GM12878 (cell line): ENCODE data around the gene GPC5. TPM values are rescaled to one million over a fixed set of nuclear protein-coding genes. Genes with fewer than 3 reads are reported as not detected.
A peak's percentile ranks its signal among the peaks of the same experiment; 100 is the strongest.

Experiments
- ATAC-seq: fragments of 200-7000 bp; cut with Tn5 transposase; 3 replicates; pipeline ENCODE4 v1.9.1; 2020; ENCODE audit warnings: mild to moderate bottlenecking, moderate library complexity
- BruUV-seq: library from RNA; stranded (reverse); fragments of 400-500 nt; replicated peaks from 2 replicates; lab custom pipeline; 2021; lab: Mats Ljungman, UMichigan
- CTCF ChIA-PET: fragments of 300-600 bp; sonication (Branson Sonifier 250); formaldehyde crosslinking; extraction: SDS; loops from one replicate; lab custom pipeline; 2021; ENCODE audit warnings: inconsistent platforms; lab: Yijun Ruan, JAX
- POLR2A ChIA-PET: fragments of 350-600 bp; formaldehyde crosslinking; extraction: SDS; loops from one replicate; lab custom pipeline; 2021; ENCODE audit warnings: inconsistent platforms; lab: Charles Lee
- RAD21 ChIA-PET: fragments of 300-600 bp; sonication (Branson Sonifier 250); formaldehyde crosslinking; loops from one replicate; lab custom pipeline; 2023; ENCODE audit warnings: antibody characterized with exemption; ENCODE audit not compliant: unreplicated experiment; lab: Charles Lee
- SMC1A ChIA-PET: fragments of 300-600 bp; sonication (Branson Sonifier 250); formaldehyde crosslinking; loops from one replicate; lab custom pipeline; 2023; ENCODE audit not compliant: unreplicated experiment, uncharacterized antibody; lab: Charles Lee
- DNase-seq: peaks from one replicate; pipeline ENCODE4 v3.0.0-alpha.2; 2011; ENCODE audit warnings: low read depth, low spot score
- FAIRE-seq: peaks from 3 replicates; lab custom pipeline; 2011; peaks lifted over from hg19 to GRCh38; lab: Jason Lieb, UNC
- H2AFZ ChIP-seq: 2 replicates; pipeline ENCODE4 v1.6.0; 2011; ENCODE audit warnings: low read depth, low read length, control low read depth; ENCODE audit not compliant: control insufficient read depth
- H3K27ac ChIP-seq: 2 replicates; pipeline ENCODE4 v1.5.1; 2011; ENCODE audit warnings: control low read depth; ENCODE audit not compliant: control insufficient read depth, insufficient read depth
- H3K27me3 ChIP-seq, 2 experiments: replicated peaks in 1 of 2; 2 replicates each; pipeline versions ENCODE4 v1.6.0 to v1.6.1; 2011; ENCODE audit warnings: low read length in 1 of 2; ENCODE audit not compliant: control insufficient read depth in 2 of 2, insufficient read depth in 2 of 2
- H3K36me3 ChIP-seq, 2 experiments: 2 replicates each; pipeline ENCODE4 v1.5.1; 2011; ENCODE audit warnings: low read length in 1 of 2; ENCODE audit not compliant: control insufficient read depth in 2 of 2, insufficient read depth in 2 of 2
- H3K4me1 ChIP-seq: 2 replicates; pipeline ENCODE4 v1.6.1; 2011; ENCODE audit warnings: mild to moderate bottlenecking, low read length, moderate library complexity, mixed read lengths; ENCODE audit not compliant: control insufficient read depth, insufficient read depth
- H3K4me2 ChIP-seq: 2 replicates; pipeline ENCODE4 v1.6.0; 2011; ENCODE audit warnings: control low read depth; ENCODE audit not compliant: control insufficient read depth, insufficient read depth
- H3K4me3 ChIP-seq: fragments of 200-600 bp; sonication (generic); 2 replicates; pipeline ENCODE4 v1.5.1; 2016
- H3K79me2 ChIP-seq: 2 replicates; pipeline ENCODE4 v1.6.0; 2011; ENCODE audit warnings: low read length; ENCODE audit not compliant: control insufficient read depth, insufficient read depth
- H3K9ac ChIP-seq: 2 replicates; pipeline ENCODE4 v1.8.0; 2011; ENCODE audit warnings: low read length, control low read depth, mixed read lengths; ENCODE audit not compliant: control insufficient read depth, insufficient read depth
- H3K9me3 ChIP-seq: replicated peaks from 3 replicates; pipeline ENCODE4 v1.5.1; 2011; ENCODE audit warnings: mild to moderate bottlenecking, low read length; ENCODE audit not compliant: control insufficient read depth, insufficient read depth
- H4K20me1 ChIP-seq: 2 replicates; pipeline ENCODE4 v1.6.0; 2011; ENCODE audit not compliant: control insufficient read depth, insufficient read depth
- CHD4 ChIP-seq: fragments of 200-600 bp; sonication (generic); IDR thresholded peaks from 2 replicates; pipeline ENCODE4 v1.6.1; 2016; ENCODE audit warnings: mild to moderate bottlenecking
- NFYA ChIP-seq: IDR thresholded peaks from 2 replicates; pipeline ENCODE4 v1.6.1; 2011; ENCODE audit warnings: low read depth, mild to moderate bottlenecking, low read length, improper control_type of control experiment, borderline replicate concordance
- WGBS: methylation state at CpG from one replicate; pipeline ENCODE4 v1.1.6; 2016; ENCODE audit warnings: low lambda C conversion rate; ENCODE audit not compliant: insufficient replicate concordance, insufficient coverage; ENCODE audit errors: missing lambda C conversion rate; 5-methylcytosine and 5-hydroxymethylcytosine counted together
- in situ Hi-C: fragments of 300-500 bp; cut with MboI; formaldehyde crosslinking; loops from 9 replicates; pipeline ENCODE4 v1.14.3; 2018; ENCODE audit warnings: mixed read lengths
- intact Hi-C: fragments of 100-400 bp; cut with micrococcal nuclease; formaldehyde crosslinking; loops from one replicate; pipeline ENCODE4 v1.14.2; 2022; ENCODE audit not compliant: unreplicated experiment
- polyA plus RNA-seq, 11 experiments: library from polyadenylated mRNA; depleted of rRNA in 4 of 11; unstranded in 6 of 11; stranded (reverse) in 5 of 11; fragments of >200 nt; fragmentation: Nextera tagmentation in 4 of 11; fragmentation: Illumina TruSeq in 1 of 11; extraction: Ambion mirVana in 4 of 11; extraction: Trizol in 1 of 11; gene quantifications; 1 replicate in 1 of 11; 2 replicates in 10 of 11; pipeline versions ENCODE4 v1.2.1 to v1.2.3, GENCODE V29; 2011 to 2016; ENCODE audit warnings: inconsistent platforms in 2 of 11, missing spikeins in 2 of 11, low read depth in 1 of 11
- total RNA-seq, 4 experiments: library from RNA; depleted of rRNA in 3 of 4; stranded (reverse); fragments of >200 nt in 3 of 4; fragmentation: Illumina TruSeq in 1 of 4; extraction: Trizol in 1 of 4; gene quantifications; 2 replicates each; pipeline versions ENCODE4 v1.2.1 to v1.2.3, GENCODE V29; 2013 to 2021
- TF ChIP-seq, protein P1 (sequence below): fragments of 450-650 bp; IDR thresholded peaks from 2 replicates; pipeline ENCODE4 v1.6.1; 2017; ENCODE audit warnings: mild to moderate bottlenecking, moderate library complexity

Gene GPC5
- total and polyA plus RNA-seq, 10 of the 15 experiments (the other 5 are each of a cell fraction or from before 2014, with no cell fraction given), result 0.05 to 0.87 (median 0.44) TPM; not detected in 1

DNA sequence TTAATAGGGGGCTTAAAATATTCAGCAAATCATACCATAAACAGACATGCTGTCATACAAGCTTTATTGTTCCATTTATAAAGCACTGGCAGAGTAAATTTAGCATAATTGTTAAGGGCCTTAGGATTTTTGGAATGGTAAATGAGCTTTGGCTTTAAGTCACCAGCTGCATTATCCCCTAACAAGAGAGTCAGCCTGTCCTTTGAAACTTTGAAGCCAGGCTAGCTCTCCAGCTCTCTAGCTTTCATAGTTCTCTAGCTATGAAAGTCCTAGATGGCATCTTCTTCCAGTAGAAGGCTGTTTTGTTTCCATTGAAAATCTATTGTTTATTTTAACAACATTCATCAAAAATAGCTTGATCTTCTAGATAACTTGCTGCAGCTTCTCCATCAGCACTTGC, 1407.3 kb downstream of the GPC5 start (continued):
- TF ChIP-seq, protein P1, sequence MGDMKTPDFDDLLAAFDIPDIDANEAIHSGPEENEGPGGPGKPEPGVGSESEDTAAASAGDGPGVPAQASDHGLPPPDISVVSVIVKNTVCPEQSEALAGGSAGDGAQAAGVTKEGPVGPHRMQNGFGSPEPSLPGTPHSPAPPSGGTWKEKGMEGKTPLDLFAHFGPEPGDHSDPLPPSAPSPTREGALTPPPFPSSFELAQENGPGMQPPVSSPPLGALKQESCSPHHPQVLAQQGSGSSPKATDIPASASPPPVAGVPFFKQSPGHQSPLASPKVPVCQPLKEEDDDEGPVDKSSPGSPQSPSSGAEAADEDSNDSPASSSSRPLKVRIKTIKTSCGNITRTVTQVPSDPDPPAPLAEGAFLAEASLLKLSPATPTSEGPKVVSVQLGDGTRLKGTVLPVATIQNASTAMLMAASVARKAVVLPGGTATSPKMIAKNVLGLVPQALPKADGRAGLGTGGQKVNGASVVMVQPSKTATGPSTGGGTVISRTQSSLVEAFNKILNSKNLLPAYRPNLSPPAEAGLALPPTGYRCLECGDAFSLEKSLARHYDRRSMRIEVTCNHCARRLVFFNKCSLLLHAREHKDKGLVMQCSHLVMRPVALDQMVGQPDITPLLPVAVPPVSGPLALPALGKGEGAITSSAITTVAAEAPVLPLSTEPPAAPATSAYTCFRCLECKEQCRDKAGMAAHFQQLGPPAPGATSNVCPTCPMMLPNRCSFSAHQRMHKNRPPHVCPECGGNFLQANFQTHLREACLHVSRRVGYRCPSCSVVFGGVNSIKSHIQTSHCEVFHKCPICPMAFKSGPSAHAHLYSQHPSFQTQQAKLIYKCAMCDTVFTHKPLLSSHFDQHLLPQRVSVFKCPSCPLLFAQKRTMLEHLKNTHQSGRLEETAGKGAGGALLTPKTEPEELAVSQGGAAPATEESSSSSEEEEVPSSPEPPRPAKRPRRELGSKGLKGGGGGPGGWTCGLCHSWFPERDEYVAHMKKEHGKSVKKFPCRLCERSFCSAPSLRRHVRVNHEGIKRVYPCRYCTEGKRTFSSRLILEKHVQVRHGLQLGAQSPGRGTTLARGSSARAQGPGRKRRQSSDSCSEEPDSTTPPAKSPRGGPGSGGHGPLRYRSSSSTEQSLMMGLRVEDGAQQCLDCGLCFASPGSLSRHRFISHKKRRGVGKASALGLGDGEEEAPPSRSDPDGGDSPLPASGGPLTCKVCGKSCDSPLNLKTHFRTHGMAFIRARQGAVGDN, result no peak

DNA sequence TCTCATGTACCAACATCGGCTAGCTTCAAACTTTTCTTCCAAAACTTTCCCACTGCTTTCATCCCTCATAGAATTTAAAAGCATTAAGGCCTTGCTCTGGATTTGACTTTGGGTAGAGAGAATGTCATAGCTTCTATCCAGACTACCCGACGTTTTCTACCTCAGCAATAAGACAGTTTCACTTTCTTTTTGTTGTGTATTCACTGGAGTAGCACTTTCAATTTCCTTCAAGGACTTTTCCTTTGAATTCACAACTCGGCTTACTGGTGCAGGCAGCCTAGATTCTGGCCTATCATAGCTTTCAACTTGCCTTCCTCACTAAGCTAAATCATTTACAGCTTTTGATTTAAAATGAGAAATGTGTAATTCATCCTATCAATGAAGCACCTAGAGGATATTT, 1407.8 kb downstream of the GPC5 start:
- RAD21 ChIA-PET, result interaction anchor here (1.3 to 1.6 kb wide), 2 partner anchors 23 to 37 kb away, joined by 3 to 8 read pairs; no protein-coding TSS in a partner anchor
- no peak for DNase-seq
- BruUV-seq, result no TSS peak
- Histone ChIP-seq H3K27me3 (no peaks in the 10 kb centered on the region), H3K36me3 (no peaks in the 10 kb centered on the region), H3K4me2 (no peak overlapping the region), H4K20me1 (no peaks in the 10 kb centered on the region), H3K79me2 (no peaks in the 10 kb centered on the region), H3K9me3 (no peaks in the 10 kb centered on the region), H3K4me3 (no peak overlapping the region), H3K27ac (no peak overlapping the region), H3K4me1 (no peaks in the 10 kb centered on the region), H3K9ac (no peak overlapping the region), H2AFZ (no peak overlapping the region)
- SMC1A ChIA-PET, result interaction anchor here (0.6 to 1.5 kb wide), 12 partner anchors 9 to 1253 kb away, joined by 3 to 10 read pairs (median 4); no protein-coding TSS in a partner anchor
- FAIRE-seq, result no peak
- peak; percentile 64 for ATAC-seq
- in situ Hi-C loops (no loop called here), intact Hi-C loops (no loop called here)
- TF ChIP-seq NFYA, result no peak
- no peak for TF ChIP-seq CHD4
- CTCF ChIA-PET, result interaction anchor here (0.9 to 2.0 kb wide), 2 partner anchors 9 to 29 kb away, joined by 4 to 6 read pairs; no protein-coding TSS in a partner anchor
- WGBS, result 20% methylated on average over 4 of the region's 4 CpGs
- POLR2A ChIA-PET, result interaction anchor here (0.9 kb wide), 1 partner anchor 9 kb away, joined by 3 read pairs; no protein-coding TSS in a partner anchor
